PC-3 (cell line): ENCODE results near the gene RASAL1. TPM values are rescaled to one million over a fixed set of nuclear protein-coding genes. Genes with fewer than 3 reads are reported as not detected.

Source experiments
- ATAC-seq: fragments of 200-7000 bp; cut with Tn5 transposase; 2 replicates; pipeline ENCODE4 v1.9.1; 2020; ENCODE audit warnings: mild to moderate bottlenecking, moderate library complexity
- BruUV-seq: library from RNA; stranded (reverse); fragments of 400-500 nt; replicated peaks from 2 replicates; lab custom pipeline; 2021; lab: Mats Ljungman, UMichigan
- CTCF ChIA-PET: fragments of 300-600 bp; sonication (Branson Sonifier 250); formaldehyde crosslinking; loops from one replicate; lab custom pipeline; 2022; ENCODE audit warnings: antibody characterized with exemption; lab: Charles Lee
- POLR2A ChIA-PET: fragments of 300-600 bp; sonication (Branson Sonifier 250); formaldehyde crosslinking; loops from one replicate; lab custom pipeline; 2022; ENCODE audit warnings: antibody characterized with exemption; ENCODE audit not compliant: unreplicated experiment; lab: Charles Lee
- DNase-seq: peaks from one replicate; pipeline ENCODE4 v3.0.0-alpha.2; 2015
- H2AFZ ChIP-seq: fragments of 300-600 bp; sonication (generic); 2 replicates; pipeline ENCODE4 v1.6.0; 2016; ENCODE audit warnings: antibody characterized with exemption, low read length
- H3F3A ChIP-seq: fragments of 300-600 bp; sonication (generic); one replicate; pipeline ENCODE4 v1.6.0; 2017; ENCODE audit warnings: antibody characterized with exemption, low read length, control low read depth, mild to moderate bottlenecking; ENCODE audit not compliant: unreplicated experiment
- H3K27ac ChIP-seq: fragments of 300-600 bp; sonication (generic); 2 replicates; pipeline ENCODE4 v1.5.1; 2016; ENCODE audit warnings: mild to moderate bottlenecking, low read length
- H3K27me3 ChIP-seq: fragments of 300-600 bp; sonication (generic); 2 replicates; pipeline ENCODE4 v1.6.1; 2016; ENCODE audit warnings: low read length, mixed read lengths
- H3K36me3 ChIP-seq: fragments of 300-600 bp; sonication (generic); 2 replicates; pipeline ENCODE4 v1.6.1; 2016; ENCODE audit warnings: low read depth, mixed run types, low read length, mixed read lengths
- H3K4me1 ChIP-seq: fragments of 300-600 bp; sonication (generic); 2 replicates; pipeline ENCODE4 v1.5.1; 2016; ENCODE audit warnings: low read length; ENCODE audit not compliant: insufficient read depth
- H3K4me2 ChIP-seq: fragments of 300-600 bp; sonication (generic); 2 replicates; pipeline ENCODE4 v1.6.0; 2016; ENCODE audit warnings: low read length
- H3K4me3 ChIP-seq: fragments of 300-600 bp; sonication (generic); 2 replicates; pipeline ENCODE4 v1.5.1; 2016; ENCODE audit warnings: mild to moderate bottlenecking, low read length, mixed read lengths
- H3K79me2 ChIP-seq: fragments of 300-600 bp; sonication (generic); 2 replicates; pipeline ENCODE4 v1.6.1; 2017; ENCODE audit warnings: low read length, mixed read lengths
- H3K9ac ChIP-seq: fragments of 300-600 bp; sonication (generic); 2 replicates; pipeline ENCODE4 v1.6.0; 2016; ENCODE audit warnings: mild to moderate bottlenecking, low read length
- H3K9me2 ChIP-seq: fragments of 300-600 bp; sonication (generic); replicated peaks from 2 replicates; pipeline ENCODE4 v1.6.1; 2016; ENCODE audit warnings: mixed run types, low read length, mixed read lengths
- H3K9me3 ChIP-seq: fragments of 300-600 bp; sonication (generic); 2 replicates; pipeline ENCODE4 v1.6.1; 2016; ENCODE audit warnings: low read length, mixed read lengths
- H4K20me1 ChIP-seq: fragments of 300-600 bp; sonication (generic); 2 replicates; pipeline ENCODE4 v1.6.1; 2016; ENCODE audit warnings: low read length, mixed read lengths
- EZH2 ChIP-seq: fragments of 300-600 bp; sonication (generic); IDR thresholded peaks from one replicate; pipeline ENCODE4 v1.6.1; 2017; ENCODE audit warnings: antibody characterized with exemption, mild to moderate bottlenecking, low read length; ENCODE audit not compliant: unreplicated experiment
- EZH2phosphoT487 ChIP-seq: fragments of 300-600 bp; sonication (generic); IDR thresholded peaks from 2 replicates; pipeline ENCODE4 v1.6.1; 2018; ENCODE audit warnings: mild to moderate bottlenecking, antibody characterized with exemption, low read length, borderline replicate concordance
- intact Hi-C: fragments of 100-400 bp; cut with micrococcal nuclease; formaldehyde crosslinking; loops from 2 replicates; pipeline ENCODE4 v1.9.0; 2023
- total RNA-seq: library from RNA; depleted of rRNA; stranded (reverse); fragments of >200 nt; gene quantifications from 2 replicates; pipeline ENCODE4 v1.2.3, GENCODE V29; 2014
- TF ChIP-seq, protein P1 (sequence below): fragments of 300-600 bp; sonication (generic); conservative IDR thresholded peaks from 2 replicates; pipeline ENCODE4 v1.5.1; 2017; ENCODE audit warnings: antibody characterized with exemption, low read depth, mild to moderate bottlenecking, low read length

RASAL1 gene
- total RNA-seq, 1 experiment from 2014 or later, result 0.66 TPM

DNA sequence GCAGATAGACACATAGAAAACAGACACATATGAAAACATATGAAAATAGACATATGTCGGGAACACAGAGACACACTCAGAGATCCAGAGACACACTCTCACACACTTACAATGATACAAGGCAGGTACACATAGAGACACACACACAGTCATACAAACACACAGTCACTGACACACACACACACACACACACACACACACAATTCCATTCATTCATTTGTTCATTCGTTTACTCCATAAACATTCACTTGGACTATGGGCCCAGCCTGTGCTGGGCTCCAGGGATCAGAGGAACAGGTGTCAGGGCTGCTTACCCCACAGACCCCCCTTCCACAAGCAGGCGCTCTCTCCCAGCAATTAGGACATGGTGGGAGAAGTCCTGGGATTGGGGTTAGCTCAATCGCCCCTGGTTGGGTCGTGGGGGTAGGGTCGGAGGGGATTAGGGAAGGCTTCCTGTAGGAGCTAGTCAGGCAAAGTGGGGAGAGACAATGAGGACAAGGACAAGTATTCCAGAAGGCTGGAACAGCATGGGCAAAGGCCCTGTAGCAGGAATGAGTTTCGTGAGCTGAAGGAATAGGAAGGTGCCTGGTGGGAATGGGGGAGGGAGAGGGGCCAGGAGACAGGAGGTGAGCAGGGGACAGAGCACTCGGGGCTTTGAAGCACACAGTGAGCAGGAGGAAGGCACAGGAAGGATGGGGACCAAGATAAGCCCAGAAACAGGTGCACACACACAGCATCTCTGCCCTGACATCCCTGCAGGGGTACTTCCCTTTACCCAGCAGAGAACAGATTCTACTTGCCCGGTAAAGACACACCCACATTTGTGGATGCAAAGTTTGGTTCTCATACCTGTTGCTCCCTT, 6.5 kb downstream of the RASAL1 start:
- CTCF ChIA-PET, result no interaction called here
- Histone ChIP-seq H3K27me3 (no peaks in the 10 kb centered on the region), H3K79me2 (no peaks in the 10 kb centered on the region), H3K27ac (no peak overlapping the region), H3K4me3 (no peak overlapping the region), H3K9me3 (no peaks in the 10 kb centered on the region), H3K9me2 (no peaks in the 10 kb centered on the region), H2AFZ (no peak overlapping the region), H3F3A (no peaks in the 10 kb centered on the region), H3K4me1 (no peaks in the 10 kb centered on the region), H3K9ac (no peak overlapping the region), H3K36me3 (no peaks in the 10 kb centered on the region), H3K4me2 (no peak overlapping the region), H4K20me1 (no peaks in the 10 kb centered on the region)
- BruUV-seq, result no TSS peak
- DNase-seq (no peak), ATAC-seq (no peak)
- POLR2A ChIA-PET, result no interaction called here
- intact Hi-C loops, result no loop called here
- TF ChIP-seq, protein P1, sequence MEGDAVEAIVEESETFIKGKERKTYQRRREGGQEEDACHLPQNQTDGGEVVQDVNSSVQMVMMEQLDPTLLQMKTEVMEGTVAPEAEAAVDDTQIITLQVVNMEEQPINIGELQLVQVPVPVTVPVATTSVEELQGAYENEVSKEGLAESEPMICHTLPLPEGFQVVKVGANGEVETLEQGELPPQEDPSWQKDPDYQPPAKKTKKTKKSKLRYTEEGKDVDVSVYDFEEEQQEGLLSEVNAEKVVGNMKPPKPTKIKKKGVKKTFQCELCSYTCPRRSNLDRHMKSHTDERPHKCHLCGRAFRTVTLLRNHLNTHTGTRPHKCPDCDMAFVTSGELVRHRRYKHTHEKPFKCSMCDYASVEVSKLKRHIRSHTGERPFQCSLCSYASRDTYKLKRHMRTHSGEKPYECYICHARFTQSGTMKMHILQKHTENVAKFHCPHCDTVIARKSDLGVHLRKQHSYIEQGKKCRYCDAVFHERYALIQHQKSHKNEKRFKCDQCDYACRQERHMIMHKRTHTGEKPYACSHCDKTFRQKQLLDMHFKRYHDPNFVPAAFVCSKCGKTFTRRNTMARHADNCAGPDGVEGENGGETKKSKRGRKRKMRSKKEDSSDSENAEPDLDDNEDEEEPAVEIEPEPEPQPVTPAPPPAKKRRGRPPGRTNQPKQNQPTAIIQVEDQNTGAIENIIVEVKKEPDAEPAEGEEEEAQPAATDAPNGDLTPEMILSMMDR, result no peak
- TF ChIP-seq EZH2phosphoT487, result no peak
- no peak for TF ChIP-seq EZH2

- no peak overlapping the region for H3K9ac ChIP-seq
- POLR2A ChIA-PET, result no interaction called here
- H3K27me3 ChIP-seq, result peaks cover 6% of the 10 kb centered on the region; the same call in 1 of the 2 replicates
- H3K27ac ChIP-seq, result no peak overlapping the region
- no peak overlapping the region for H3K4me2 ChIP-seq
- H3K4me3 ChIP-seq, result no peak overlapping the region
- no peaks in the 10 kb centered on the region for H3K36me3 ChIP-seq
- DNase-seq, result no peak
- CTCF ChIA-PET, result no interaction called here
- intact Hi-C loops, result no loop called here
- H3K9me2 ChIP-seq, result no peaks in the 10 kb centered on the region
- ATAC-seq, result no peak
- H3K79me2 ChIP-seq, result no peaks in the 10 kb centered on the region
- no peaks in the 10 kb centered on the region for H3K4me1 ChIP-seq
- no peaks in the 10 kb centered on the region for H4K20me1 ChIP-seq
- 0 out of 2 replicates have a peak, but pooled peaks cover 5% of the 10 kb centered on the region for H3K9me3 ChIP-seq
- TF ChIP-seq, protein P1, result no peak
- TF ChIP-seq EZH2 (no peak), EZH2phosphoT487 (no peak)
- H2AFZ ChIP-seq, result no peak overlapping the region
- H3F3A ChIP-seq, result no peaks in the 10 kb centered on the region
- no TSS peak for BruUV-seq
These were observed 7.8 kb downstream of the RASAL1 start for GRCh38 chr12:113127791-113128199.
